NCI-H1048 (cell line): Measurements from ENCODE around the gene SPACA7.
"Not testable (repeated sequence)": the region's sequence is repeated elsewhere in the genome, so short reads cannot be mapped to it uniquely, and the experiment has no call there.

Source experiments
- DNase-seq: peaks from one replicate; lab custom pipeline; 2025; lab: John Stamatoyannopoulos, UW

The SPACA7 gene

DNA sequence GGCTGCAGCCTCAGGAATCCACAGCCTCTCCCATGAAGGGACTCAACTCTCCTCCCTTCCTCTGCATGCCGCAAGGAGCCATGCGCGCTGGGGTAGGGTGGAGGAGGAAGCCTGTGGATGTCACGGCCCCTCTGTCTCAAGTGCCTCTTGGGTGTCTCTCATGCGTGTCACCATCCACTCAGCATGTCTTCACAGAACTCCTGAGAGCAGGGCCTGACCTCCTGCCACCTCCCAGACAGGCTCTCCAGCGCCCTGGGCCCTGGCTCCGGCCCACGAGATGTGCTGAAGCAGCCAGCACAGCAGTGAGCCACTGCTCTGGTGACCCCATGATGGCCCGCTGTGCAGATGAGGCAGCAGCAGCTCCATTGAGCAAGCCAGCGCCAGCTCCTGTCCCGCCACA is 25.9 kb upstream of the SPACA7 start:
- no peak for DNase-seq

GRCh38 chr13:112351825-112352224 is 24.3 kb upstream of the SPACA7 start:
- no peak for DNase-seq

- no peak for DNase-seq
These were observed 22.3 kb upstream of the SPACA7 start for GRCh38 chr13:112353856-112354255.

DNA sequence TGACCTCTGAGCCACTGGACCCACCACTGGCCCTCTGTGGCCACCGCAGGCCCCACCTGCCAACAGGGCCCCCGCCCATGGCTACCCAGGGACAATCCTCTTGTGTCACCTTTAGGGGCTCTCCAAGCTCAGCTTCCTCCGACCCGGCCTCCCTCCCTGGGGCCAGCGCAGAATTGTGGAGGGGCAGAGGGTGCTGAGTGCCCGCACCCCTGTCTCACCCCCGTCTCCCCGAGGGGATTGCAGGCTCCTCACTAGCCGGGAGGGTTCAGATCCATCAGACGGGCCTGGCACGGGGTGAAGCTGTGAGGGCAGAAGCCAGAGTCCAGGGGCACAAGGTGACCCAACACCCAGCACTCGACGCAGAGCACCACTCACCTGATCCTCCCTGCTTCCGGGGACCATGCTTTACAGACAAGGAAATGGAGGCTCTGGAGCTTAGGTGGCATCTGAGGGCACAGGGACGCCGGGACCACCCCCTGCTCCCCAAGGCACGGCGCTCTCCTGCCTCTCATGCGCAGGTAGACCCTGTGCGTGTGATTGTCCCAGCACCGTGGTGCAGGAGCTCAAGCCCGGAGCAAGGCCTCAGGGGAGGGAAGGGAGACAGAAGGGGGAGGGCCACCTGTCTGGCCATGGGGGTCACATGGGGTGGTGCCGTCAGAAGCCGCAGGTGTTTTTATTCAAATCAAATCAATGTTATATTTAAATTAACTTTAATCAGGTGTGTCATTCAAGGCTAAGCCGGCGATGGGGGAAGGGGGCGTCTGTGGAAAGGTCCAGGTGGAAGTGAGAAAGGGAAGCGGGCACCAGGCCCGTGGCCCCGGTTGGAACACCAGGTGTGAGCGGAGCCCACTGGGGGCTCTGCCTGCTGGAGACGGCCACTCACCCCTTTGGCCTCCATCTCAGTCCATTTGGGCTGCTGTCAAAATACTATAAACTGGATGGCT is 21.6 kb upstream of the SPACA7 start:
- no peak for DNase-seq

- DNase-seq, result no peak
These were observed 20.8 kb upstream of the SPACA7 start for GRCh38 chr13:112355274-112355838.

- no peak for DNase-seq
These were observed 20.0 kb upstream of the SPACA7 start for GRCh38 chr13:112356190-112356589.

DNA sequence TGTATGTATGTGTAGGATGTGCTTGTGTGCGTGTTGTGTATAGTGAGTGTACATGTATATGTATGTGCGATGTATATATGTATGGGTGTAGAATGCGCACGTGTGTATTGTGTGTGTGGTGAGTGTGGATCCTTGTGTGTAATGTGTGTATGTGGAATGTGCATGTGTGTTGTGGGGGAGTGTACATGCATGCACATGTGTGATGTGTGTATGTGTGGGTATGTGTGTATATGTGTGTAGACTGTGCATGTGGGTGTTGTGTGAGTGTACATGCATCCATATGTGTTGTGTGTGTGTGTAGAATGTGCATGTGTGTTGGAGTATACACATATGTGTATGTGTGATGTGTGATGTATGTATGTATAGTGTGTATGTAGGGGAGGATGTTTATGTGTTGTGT is 18.0 kb upstream of the SPACA7 start:
- DNase-seq, result no peak

DNA sequence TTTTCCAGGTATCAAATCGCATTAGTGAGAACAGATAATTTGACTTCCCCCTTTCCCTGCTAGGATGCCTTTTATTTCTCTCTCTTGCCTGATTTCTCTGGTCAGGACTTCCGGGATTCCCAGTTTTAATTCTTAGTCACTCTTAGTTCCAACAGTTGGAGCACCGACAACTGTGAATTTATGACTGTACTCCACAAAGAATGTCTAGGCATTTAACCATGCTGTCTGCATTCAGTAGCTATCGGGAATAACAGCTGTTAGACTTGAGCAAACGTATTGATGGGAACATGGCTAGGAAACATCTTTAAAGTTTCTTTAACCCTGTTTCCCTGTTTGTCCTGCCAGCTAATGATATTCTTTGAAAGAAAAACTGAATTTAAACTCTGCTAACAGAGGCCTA is 14.1 kb upstream of the SPACA7 start:
- no peak for DNase-seq

- no peak for DNase-seq
These were observed 12.2 kb upstream of the SPACA7 start for GRCh38 chr13:112363867-112364528.

GRCh38 chr13:112366907-112367646 is 9.1 kb upstream of the SPACA7 start:
- no peak for DNase-seq

GRCh38 chr13:112368883-112369282 is 7.3 kb upstream of the SPACA7 start:
- DNase-seq, result no peak

- no peak for DNase-seq
These were observed 5.8 kb upstream of the SPACA7 start for GRCh38 chr13:112370311-112370710.

DNA sequence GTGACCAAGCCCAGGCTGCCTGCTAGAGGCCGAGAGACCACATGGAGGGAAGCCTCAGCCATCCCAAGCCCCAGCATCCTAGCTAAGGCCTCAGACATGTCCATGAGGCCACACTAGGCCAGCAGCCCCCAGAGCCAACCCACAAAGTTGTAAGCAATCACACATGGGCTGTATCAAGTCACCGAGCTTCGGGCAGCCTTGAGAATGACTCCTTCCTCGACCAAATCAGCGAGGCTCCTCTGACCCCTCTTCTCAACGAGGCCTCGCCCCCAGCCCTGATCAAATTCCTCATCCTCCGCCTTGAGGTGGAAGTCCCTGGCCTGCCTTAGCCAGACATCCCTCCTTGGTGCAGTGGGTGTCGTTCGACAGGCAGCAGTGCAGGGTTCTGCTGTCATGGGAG is 1.9 kb upstream of the SPACA7 start:
- no peak for DNase-seq

DNA sequence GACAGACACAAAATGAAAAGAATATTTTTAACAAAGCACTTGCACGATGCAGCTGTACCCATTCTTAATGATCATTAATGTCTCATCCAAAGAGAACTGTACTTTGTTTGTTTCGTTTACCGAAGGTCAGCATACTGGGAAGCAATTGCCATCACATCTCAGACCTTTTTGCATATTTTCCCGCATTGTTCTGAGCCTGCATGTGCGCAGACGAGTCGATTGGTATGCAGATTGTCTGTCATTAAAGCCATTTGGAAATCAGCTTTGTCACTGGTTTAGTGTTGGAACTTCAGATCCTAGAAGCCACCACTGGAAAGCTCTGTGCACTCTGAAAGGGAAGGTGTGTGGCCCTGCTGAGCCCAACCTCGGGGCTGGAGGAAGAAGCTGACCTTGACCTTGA is 15.6 kb downstream of the SPACA7 start:
- no peak for DNase-seq

DNA sequence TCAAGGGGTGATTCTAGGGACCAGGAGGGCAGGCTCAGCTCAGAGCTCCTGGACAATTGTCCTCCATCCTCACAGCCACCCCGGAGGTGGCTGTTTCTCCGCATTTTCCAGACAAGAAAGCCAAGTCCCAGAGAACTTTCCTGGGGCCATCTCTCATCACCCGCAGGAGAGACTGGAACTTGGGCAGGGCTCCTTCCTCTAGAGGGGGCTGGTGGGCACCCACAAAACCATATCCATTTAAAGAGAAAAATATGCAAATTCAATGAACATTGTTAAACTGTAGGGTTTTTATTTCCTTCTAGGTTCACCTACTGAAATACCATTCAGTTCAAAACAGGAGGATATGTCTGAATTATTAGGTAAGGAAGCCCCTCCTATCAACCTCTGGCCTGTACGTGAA is 16.6 kb downstream of the SPACA7 start:
- DNase-seq, result no peak

- not testable (repeated sequence) for DNase-seq
These were observed 18.9 kb downstream of the SPACA7 start for GRCh38 chr13:112395022-112395421.

DNA sequence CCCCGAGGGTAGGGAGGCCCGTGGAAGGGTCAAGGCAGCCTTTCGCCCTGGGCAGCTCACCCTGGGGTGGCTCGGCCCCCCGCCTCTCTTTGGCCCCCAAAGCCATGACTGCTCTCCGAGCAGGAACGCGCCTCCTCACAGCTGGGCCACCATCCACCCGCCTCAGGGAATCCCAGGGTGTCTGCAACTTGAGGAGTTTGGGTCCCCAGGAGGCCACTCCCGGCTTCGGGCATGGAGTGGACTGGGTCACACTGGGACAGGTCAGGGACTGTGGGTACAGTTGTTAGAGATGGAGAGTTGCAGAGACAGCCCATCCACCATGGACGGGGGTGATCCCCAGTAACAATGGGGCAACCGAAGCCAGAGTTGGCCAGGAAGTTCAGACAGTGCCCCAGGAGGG is 19.8 kb downstream of the SPACA7 start:
- DNase-seq, result not testable (repeated sequence)

GRCh38 chr13:112397108-112397507 is 21.0 kb downstream of the SPACA7 start:
- no peak for DNase-seq

- DNase-seq, result not testable (repeated sequence)
These were observed 22.2 kb downstream of the SPACA7 start for GRCh38 chr13:112398347-112398746.

DNA sequence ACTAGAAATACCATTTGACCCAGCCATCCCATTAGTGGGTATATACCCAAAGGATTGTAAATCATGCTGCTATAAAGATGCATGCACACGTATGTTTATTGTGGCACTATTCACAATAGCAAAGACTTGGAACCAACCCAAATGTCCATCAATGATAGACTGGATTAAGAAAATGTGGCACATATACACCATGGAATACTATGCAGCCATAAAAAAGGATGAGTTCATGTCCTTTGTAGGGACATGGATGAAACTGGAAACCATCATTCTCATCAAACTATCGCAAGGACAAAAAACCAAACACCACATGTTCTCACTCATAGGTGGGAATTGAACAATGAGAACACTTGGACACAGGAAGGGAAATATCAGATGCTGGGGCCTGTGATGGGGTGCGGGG is 33.7 kb downstream of the SPACA7 start:
- DNase-seq, result not testable (repeated sequence)

- no peak for DNase-seq
These were observed 40.5 kb downstream of the SPACA7 start for GRCh38 chr13:112416647-112417046.

DNA sequence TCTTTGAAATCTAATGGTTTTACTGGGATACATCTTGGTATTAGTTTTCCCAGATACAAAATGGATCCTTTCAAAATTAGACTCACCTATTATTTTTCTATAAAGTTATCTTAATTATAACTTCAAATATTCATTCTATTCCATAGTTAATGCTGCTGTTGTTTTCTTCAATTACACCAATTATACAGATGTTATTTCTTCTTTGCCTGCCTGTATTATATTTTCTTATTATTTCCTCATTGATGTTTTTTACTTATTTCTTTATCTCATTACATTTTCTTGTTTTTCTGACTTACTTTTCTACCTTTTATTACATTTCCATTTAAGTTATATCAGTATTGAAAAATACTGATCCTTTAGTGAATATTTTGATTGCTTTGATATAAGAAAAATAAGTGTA is 40.9 kb downstream of the SPACA7 start:
- no peak for DNase-seq
